Liver (tissue), 9 donors: Measurements from ENCODE around the gene SLC35A2. TPM values are rescaled to one million over a fixed set of nuclear protein-coding genes. Genes with fewer than 3 reads are reported as not detected.

Experiments
- DNase-seq: peaks from one replicate; pipeline ENCODE4 v3.0.0-alpha.2; 2017; ENCODE audit warnings: low spot score
- H3K27ac ChIP-seq, 2 donors: one replicate each; pipeline ENCODE4 v1.7.0; 2013; ENCODE audit warnings: inconsistent platforms in 2 of 2, low read length in 2 of 2, control low read depth in 1 of 2, low read depth in 1 of 2, mild to moderate bottlenecking in 1 of 2
- H3K27me3 ChIP-seq, 4 donors: one replicate each; pipeline versions ENCODE4 v1.6.1 to v1.7.0; 2013; ENCODE audit warnings: low read length in 3 of 4, inconsistent platforms in 1 of 4, mild to moderate bottlenecking in 1 of 4, moderate library complexity in 1 of 4; ENCODE audit not compliant: control insufficient read depth in 4 of 4, insufficient read depth in 4 of 4
- H3K36me3 ChIP-seq, 4 donors: one replicate each; pipeline versions ENCODE4 v1.6.1 to v1.7.0; 2013; ENCODE audit warnings: low read length in 3 of 4, mild to moderate bottlenecking in 3 of 4, low read depth in 1 of 4, moderate library complexity in 1 of 4; ENCODE audit not compliant: control insufficient read depth in 4 of 4, insufficient read depth in 3 of 4
- H3K4me1 ChIP-seq, 4 donors: one replicate each; pipeline versions ENCODE4 v1.6.1 to v1.7.0; 2013; ENCODE audit warnings: low read length in 3 of 4, mild to moderate bottlenecking in 3 of 4, moderate library complexity in 1 of 4; ENCODE audit not compliant: control insufficient read depth in 4 of 4, insufficient read depth in 4 of 4
- H3K4me3 ChIP-seq, 3 donors: one replicate each; pipeline versions ENCODE4 v1.6.1 to v1.7.0; 2013; ENCODE audit warnings: low read length in 3 of 3, control low read depth in 1 of 3, low read depth in 1 of 3, mild to moderate bottlenecking in 1 of 3
- H3K9ac ChIP-seq, 2 donors: one replicate each; pipeline ENCODE4 v1.7.0; 2013; ENCODE audit warnings: low read length in 2 of 2, mild to moderate bottlenecking in 2 of 2, moderate library complexity in 2 of 2, control low read depth in 1 of 2, low read depth in 1 of 2
- H3K9me3 ChIP-seq, 4 donors: one replicate each; pipeline versions ENCODE4 v1.6.1 to v1.7.0; 2013; ENCODE audit warnings: low read length in 3 of 4; ENCODE audit not compliant: control insufficient read depth in 4 of 4
- EGR1 ChIP-seq, 2 donors: IDR thresholded peaks; 2 replicates each; pipeline ENCODE4 v1.6.1; 2016 to 2018; ENCODE audit warnings: antibody characterized with exemption in 2 of 2, low read depth in 2 of 2
- FOXA1 ChIP-seq: IDR thresholded peaks from 2 replicates; pipeline ENCODE4 v1.6.1; 2016; ENCODE audit warnings: antibody characterized with exemption
- FOXA2 ChIP-seq: IDR thresholded peaks from 2 replicates; pipeline ENCODE4 v1.6.1; 2016; ENCODE audit warnings: antibody characterized with exemption
- GABPA ChIP-seq, 2 donors: IDR thresholded peaks in 1 of 2; conservative IDR thresholded peaks in 1 of 2; 2 replicates each; pipeline ENCODE4 v1.6.1; 2016; ENCODE audit warnings: antibody characterized with exemption in 2 of 2, mild to moderate bottlenecking in 1 of 2, moderate library complexity in 1 of 2
- HNF4A ChIP-seq, 2 donors: conservative IDR thresholded peaks; 2 replicates each; pipeline ENCODE4 v1.6.1; 2016; ENCODE audit warnings: antibody characterized with exemption in 2 of 2, mild to moderate bottlenecking in 2 of 2
- HNF4G ChIP-seq: IDR thresholded peaks from 2 replicates; pipeline ENCODE4 v1.6.1; 2016; ENCODE audit warnings: antibody characterized with exemption
- NR2F2 ChIP-seq: IDR thresholded peaks from 2 replicates; pipeline ENCODE4 v1.6.1; 2016; ENCODE audit warnings: antibody characterized with exemption
- RAD21 ChIP-seq, 2 donors: IDR thresholded peaks; 2 replicates each; pipeline ENCODE4 v1.6.1; 2016; ENCODE audit warnings: antibody characterized with exemption in 2 of 2, mild to moderate bottlenecking in 2 of 2
- RXRA ChIP-seq, 2 donors: IDR thresholded peaks; 2 replicates each; pipeline ENCODE4 v1.6.1; 2017 to 2018; ENCODE audit warnings: antibody characterized with exemption in 2 of 2, mild to moderate bottlenecking in 1 of 2
- SP1 ChIP-seq: IDR thresholded peaks from 2 replicates; pipeline ENCODE4 v1.6.1; 2018; ENCODE audit warnings: antibody characterized with exemption, mild to moderate bottlenecking
- TAF1 ChIP-seq: conservative IDR thresholded peaks from 2 replicates; pipeline ENCODE4 v1.6.1; 2016; ENCODE audit warnings: antibody characterized with exemption, mild to moderate bottlenecking
- WGBS: extraction: QIAGEN DNeasy Blood & Tissue Kit; methylation state at CpG from one replicate; pipeline ENCODE4 v1.1.7; 2013; 5-methylcytosine and 5-hydroxymethylcytosine counted together
- polyA plus RNA-seq, 2 donors: library from polyadenylated mRNA; stranded (reverse) in 1 of 2; unstranded in 1 of 2; fragments of 200-250 nt in 1 of 2; fragments of >200 nt in 1 of 2; fragmentation: Nextera tagmentation in 1 of 2; extraction: Ambion mirVana in 1 of 2; gene quantifications; one replicate each; pipeline versions ENCODE4 v1.2.1 to v1.2.3, GENCODE V29; 2013 to 2015
- total RNA-seq, 2 donors: library from RNA; depleted of rRNA; stranded (reverse); fragments of >200 nt; gene quantifications; one replicate each; pipeline ENCODE4 v1.2.3, GENCODE V29; 2014
- TF ChIP-seq, protein P1 (sequence below): IDR thresholded peaks from 2 replicates; pipeline ENCODE4 v1.6.1; 2016; ENCODE audit warnings: antibody characterized with exemption
- TF ChIP-seq, protein P2 (sequence below): IDR thresholded peaks from 2 replicates; pipeline ENCODE4 v1.6.1; 2016; ENCODE audit warnings: antibody characterized with exemption
- TF ChIP-seq, protein P3 (sequence below): fragments of 150-350 bp; IDR thresholded peaks from 2 replicates; pipeline ENCODE4 v1.5.1; 2017; ENCODE audit warnings: improper control_type of control experiment, low read depth, low read length; ENCODE audit not compliant: missing input control
- TF ChIP-seq, protein P4 (sequence below): IDR thresholded peaks from 2 replicates; pipeline ENCODE4 v1.6.1; 2016; ENCODE audit warnings: antibody characterized with exemption
- donor health status: healthy.
- donor health status: healthy.
- donor health status: healthy.
- donor health status: healthy.
- donor health status: healthy.

Gene SLC35A2
- total and polyA plus RNA-seq, 4 donors = 10.0 to 26.9 (median 14.4) TPM

DNA sequence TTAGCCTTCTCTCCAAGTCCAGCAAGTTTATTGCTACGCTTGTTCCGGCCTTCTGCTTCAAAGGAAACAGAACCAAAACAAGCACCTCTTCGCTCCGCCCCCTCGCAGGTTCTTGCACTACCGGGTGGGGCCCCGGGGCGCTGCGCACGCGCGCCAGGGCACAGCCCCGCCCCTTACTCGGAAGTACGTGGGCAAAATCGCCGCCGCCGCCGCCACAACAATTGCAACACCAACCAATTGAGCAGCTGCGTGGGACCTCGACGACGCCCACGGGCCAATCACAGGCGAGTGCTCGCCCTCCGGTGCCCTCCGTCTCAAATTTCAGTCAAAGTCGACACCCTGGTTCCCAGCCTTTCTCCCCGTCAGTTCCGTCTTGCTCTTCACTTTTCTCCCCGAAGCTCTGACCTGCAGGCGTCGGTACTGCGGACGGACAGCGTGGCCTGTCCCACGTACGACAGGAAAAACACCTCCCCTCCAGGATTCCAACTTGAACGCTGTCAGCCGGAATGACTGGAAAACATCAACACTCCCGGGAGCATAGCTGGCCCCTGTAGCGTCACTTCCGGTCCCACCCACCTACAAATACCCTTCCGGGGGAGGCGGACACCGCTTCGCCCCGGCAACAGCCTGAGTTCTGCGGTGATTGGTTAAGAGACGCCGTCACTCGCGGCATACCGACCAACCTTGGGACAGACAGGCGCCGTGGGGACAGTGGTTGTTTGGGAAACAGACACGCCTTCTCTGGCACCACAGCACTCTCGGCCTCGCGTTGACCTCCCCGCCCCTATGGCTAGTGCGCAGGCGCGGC lies 46.6 kb upstream of the SLC35A2 start:
- under 1% methylated on average over 66 of the region's 66 CpGs for WGBS
- peaks cover 4 to 42% (median 30%) of the 10 kb centered on the region in 4 donors for H3K4me1 ChIP-seq

DNA sequence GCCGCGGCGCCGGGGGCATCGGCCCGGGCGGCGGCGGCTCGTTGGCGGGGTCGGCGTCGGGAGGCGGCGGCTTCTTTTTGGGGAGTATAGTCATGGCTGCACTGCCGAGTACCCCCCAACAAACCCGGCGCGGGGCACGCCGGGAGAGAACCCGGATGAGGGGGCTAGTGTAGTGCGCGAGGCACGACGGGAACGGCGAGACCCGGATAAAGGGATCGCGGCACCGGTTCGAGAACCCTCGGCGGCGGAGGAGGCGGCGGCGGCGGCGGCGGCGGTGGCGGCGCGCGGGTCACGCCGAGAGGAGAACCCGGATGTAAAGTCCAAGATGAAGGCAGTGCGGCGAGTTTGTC lies 46.0 kb upstream of the SLC35A2 start, which contains the start of gene OTUD5:
TSS of gene OTUD5 (minus strand) at position 131 of the 350 bp plus-strand sequence. CDS start at position 94, 37 bp downstream.
- no peak for DNase-seq
- Histone ChIP-seq H3K4me3 (peak within 1 kb of the TSS; percentile 59 to 80 (median 71)), H3K4me1 (peaks cover 4 to 45% (median 32%) of the 10 kb centered on the region in 4 donors), H3K36me3 (peaks cover 0 to 9% (median 3%) of the 10 kb centered on the region in 4 donors), H3K27ac (peak within 1 kb of the TSS; percentile 89 to 94), H3K27me3 (no peaks in the 10 kb centered on the region), H3K9ac (peak within 1 kb of the TSS; percentile 35 to 98), H3K9me3 (no peaks in the 10 kb centered on the region)
- WGBS = under 1% methylated on average over 53 of the region's 53 CpGs
- TF ChIP-seq RXRA (IDR thresholded peaks at IDR 0.05) = no peak
- TF ChIP-seq EGR1 (IDR thresholded peaks at IDR 0.05; ENCODE audit: low read depth in 2 of 2) = no peak

More for the DNA sequence above, 46.6 kb upstream of the SLC35A2 start:
- peak; percentile 90 for DNase-seq
- no peaks in the 10 kb centered on the region for H3K9me3 ChIP-seq
- peak overlapping the region; percentile 49 to 80 (median 59) for H3K4me3 ChIP-seq
- peak overlapping the region; percentile 35 to 98 for H3K9ac ChIP-seq
- H3K27ac ChIP-seq = peak overlapping the region; percentile 89 to 94
- H3K27me3 ChIP-seq = no peaks in the 10 kb centered on the region
- TF ChIP-seq EGR1 (IDR thresholded peaks at IDR 0.05; ENCODE audit: low read depth in 2 of 2) (peak in 1 of 2 donors; percentile 37), GABPA (IDR thresholded peaks at IDR 0.05 in 1 of 2, conservative IDR thresholded peaks at IDR 0.05 in 1 of 2) (peak; percentile 88 to 95), RXRA (IDR thresholded peaks at IDR 0.05) (peak; percentile 47 to 68), SP1 (peak; percentile 67)
- TF ChIP-seq, protein P1, sequence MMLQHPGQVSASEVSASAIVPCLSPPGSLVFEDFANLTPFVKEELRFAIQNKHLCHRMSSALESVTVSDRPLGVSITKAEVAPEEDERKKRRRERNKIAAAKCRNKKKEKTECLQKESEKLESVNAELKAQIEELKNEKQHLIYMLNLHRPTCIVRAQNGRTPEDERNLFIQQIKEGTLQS = no peak
- TF ChIP-seq, protein P2, sequence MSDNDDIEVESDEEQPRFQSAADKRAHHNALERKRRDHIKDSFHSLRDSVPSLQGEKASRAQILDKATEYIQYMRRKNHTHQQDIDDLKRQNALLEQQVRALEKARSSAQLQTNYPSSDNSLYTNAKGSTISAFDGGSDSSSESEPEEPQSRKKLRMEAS = peak; percentile 15
- TF ChIP-seq, protein P3, sequence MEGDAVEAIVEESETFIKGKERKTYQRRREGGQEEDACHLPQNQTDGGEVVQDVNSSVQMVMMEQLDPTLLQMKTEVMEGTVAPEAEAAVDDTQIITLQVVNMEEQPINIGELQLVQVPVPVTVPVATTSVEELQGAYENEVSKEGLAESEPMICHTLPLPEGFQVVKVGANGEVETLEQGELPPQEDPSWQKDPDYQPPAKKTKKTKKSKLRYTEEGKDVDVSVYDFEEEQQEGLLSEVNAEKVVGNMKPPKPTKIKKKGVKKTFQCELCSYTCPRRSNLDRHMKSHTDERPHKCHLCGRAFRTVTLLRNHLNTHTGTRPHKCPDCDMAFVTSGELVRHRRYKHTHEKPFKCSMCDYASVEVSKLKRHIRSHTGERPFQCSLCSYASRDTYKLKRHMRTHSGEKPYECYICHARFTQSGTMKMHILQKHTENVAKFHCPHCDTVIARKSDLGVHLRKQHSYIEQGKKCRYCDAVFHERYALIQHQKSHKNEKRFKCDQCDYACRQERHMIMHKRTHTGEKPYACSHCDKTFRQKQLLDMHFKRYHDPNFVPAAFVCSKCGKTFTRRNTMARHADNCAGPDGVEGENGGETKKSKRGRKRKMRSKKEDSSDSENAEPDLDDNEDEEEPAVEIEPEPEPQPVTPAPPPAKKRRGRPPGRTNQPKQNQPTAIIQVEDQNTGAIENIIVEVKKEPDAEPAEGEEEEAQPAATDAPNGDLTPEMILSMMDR = peak; percentile 7
- TF ChIP-seq, protein P4, sequence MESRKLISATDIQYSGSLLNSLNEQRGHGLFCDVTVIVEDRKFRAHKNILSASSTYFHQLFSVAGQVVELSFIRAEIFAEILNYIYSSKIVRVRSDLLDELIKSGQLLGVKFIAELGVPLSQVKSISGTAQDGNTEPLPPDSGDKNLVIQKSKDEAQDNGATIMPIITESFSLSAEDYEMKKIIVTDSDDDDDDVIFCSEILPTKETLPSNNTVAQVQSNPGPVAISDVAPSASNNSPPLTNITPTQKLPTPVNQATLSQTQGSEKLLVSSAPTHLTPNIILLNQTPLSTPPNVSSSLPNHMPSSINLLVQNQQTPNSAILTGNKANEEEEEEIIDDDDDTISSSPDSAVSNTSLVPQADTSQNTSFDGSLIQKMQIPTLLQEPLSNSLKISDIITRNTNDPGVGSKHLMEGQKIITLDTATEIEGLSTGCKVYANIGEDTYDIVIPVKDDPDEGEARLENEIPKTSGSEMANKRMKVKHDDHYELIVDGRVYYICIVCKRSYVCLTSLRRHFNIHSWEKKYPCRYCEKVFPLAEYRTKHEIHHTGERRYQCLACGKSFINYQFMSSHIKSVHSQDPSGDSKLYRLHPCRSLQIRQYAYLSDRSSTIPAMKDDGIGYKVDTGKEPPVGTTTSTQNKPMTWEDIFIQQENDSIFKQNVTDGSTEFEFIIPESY = no peak
- H3K36me3 ChIP-seq = peaks cover 0 to 9% (median 3%) of the 10 kb centered on the region in 4 donors

DNA sequence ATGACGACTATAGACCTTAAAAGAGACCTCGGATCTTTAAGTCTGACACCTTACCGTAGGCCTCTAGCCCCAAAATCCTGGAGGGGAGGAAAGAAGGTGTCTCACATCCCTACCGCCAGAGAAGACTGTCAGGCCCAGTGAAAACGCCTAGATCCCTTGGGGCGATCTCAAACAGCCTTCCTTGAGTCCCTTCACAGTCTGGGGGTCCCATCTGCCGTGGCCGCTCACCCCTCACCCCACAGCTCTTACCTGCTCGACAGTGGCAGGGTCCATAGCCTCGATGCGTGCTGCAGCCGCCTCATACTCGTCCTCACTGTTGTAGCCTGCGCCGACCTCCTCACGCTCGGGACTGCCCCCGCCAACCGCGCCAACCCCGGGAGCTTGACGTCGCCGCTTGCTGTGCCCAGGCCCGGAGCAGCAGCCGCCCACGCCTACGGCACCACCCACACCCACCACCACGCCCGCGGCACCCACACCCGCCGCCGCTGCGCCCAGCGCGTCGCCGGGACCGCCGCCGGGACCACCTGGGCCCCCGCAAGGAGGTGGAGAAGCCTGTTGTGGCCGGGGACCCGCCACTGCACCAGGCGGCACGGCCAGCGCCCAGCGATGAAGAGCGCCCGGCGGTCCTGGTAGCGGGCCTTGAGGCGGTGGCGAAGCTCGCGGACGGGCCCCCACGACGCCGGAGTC lies 45.4 kb upstream of the SLC35A2 start:
- Histone ChIP-seq H3K9me3 (no peaks in the 10 kb centered on the region), H3K27me3 (no peaks in the 10 kb centered on the region), H3K4me3 (peak overlapping the region; percentile 12 to 80 (median 71)), H3K27ac (peak overlapping the region; percentile 55 to 70), H3K9ac (peak overlapping the region; percentile 10 to 66), H3K4me1 (peaks cover 4 to 45% (median 32%) of the 10 kb centered on the region in 4 donors), H3K36me3 (peaks cover 0 to 9% (median 3%) of the 10 kb centered on the region in 4 donors)
- no peak for DNase-seq
- WGBS = 2% methylated on average over 61 of the region's 61 CpGs
- TF ChIP-seq TAF1 (no peak), HNF4A (conservative IDR thresholded peaks at IDR 0.05) (no peak), FOXA1 (no peak), RAD21 (IDR thresholded peaks at IDR 0.05) (no peak), RXRA (IDR thresholded peaks at IDR 0.05) (no peak), HNF4G (no peak), NR2F2 (no peak), FOXA2 (no peak)
- TF ChIP-seq, protein P4 = no peak
